ENCODE data around the gene COL11A2.

DNA sequence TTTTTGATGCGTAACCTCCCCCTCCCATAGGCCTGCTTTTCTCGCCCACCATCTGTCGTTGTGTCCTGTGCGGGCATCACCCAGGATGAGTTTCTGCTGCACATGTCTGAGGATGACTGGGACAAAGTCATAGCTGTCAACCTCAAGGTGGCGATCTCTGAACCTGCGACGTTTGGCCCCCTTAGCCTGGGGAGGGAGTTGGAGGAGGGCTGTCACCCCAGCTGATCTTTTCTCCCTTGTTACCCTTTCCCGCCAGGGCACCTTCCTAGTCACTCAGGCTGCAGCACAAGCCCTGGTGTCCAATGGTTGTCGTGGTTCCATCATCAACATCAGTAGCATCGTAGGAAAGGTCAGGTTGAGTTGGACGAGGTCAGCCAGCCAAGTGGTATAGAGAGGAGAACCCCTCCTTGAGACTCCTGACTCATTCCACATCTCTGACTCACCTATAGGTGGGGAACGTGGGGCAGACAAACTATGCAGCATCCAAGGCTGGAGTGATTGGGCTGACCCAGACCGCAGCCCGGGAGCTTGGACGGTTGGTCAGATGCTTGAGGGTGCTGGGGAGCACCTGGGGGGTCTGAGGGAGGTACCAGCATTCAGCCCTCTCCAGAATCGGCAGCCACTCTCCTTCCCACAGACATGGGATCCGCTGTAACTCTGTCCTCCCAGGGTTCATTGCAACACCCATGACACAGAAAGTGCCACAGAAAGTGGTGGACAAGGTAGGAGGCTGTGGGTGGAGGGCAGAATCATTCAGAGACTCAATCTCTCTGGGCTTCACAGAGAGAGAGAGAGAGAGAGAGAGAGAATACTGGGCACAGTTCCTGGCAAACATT, 13.1 kb upstream of the COL11A2 start:
- TF ChIP-seq SP1 (IDR thresholded peaks at IDR 0.05) (no peak), ELF4 (IDR thresholded peaks at IDR 0.05) (no peak), FOXM1 (IDR thresholded peaks at IDR 0.05; ENCODE audit: borderline replicate concordance) (no peak), BHLHE40 (IDR thresholded peaks at IDR 0.05; ENCODE audit: borderline replicate concordance) (no peak), SUZ12 (IDR thresholded peaks at IDR 0.05) (no peak), LEF1 (IDR thresholded peaks at IDR 0.05; ENCODE audit: borderline replicate concordance) (no peak), NFRKB (IDR thresholded peaks at IDR 0.05) (no peak), CTBP1 (IDR thresholded peaks at IDR 0.05; ENCODE audit: borderline replicate concordance) (no peak), TARDBP (IDR thresholded peaks at IDR 0.05) (no peak), FOXK2 (IDR thresholded peaks at IDR 0.05) (no peak), HDGF (IDR thresholded peaks at IDR 0.05; ENCODE audit: borderline replicate concordance) (no peak)
- TF ChIP-seq, protein P1, sequence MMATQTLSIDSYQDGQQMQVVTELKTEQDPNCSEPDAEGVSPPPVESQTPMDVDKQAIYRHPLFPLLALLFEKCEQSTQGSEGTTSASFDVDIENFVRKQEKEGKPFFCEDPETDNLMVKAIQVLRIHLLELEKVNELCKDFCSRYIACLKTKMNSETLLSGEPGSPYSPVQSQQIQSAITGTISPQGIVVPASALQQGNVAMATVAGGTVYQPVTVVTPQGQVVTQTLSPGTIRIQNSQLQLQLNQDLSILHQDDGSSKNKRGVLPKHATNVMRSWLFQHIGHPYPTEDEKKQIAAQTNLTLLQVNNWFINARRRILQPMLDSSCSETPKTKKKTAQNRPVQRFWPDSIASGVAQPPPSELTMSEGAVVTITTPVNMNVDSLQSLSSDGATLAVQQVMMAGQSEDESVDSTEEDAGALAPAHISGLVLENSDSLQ (IDR thresholded peaks at IDR 0.05), result no peak

Measured in HEK293T (cell line).